GM19372 (cell line): ENCODE results near the gene CBX3.
"Not testable (repeated sequence)": the region's sequence is repeated elsewhere in the genome, so short reads cannot be mapped to it uniquely, and the experiment has no call there.

Source experiments
- ATAC-seq: cut with Tn5 transposase; IDR thresholded peaks from one replicate; pipeline ENCODE4 v1.9.1; 2021; ENCODE audit warnings: mild to moderate bottlenecking, low read depth, moderate library complexity; ENCODE audit not compliant: unreplicated experiment

The CBX3 gene

DNA sequence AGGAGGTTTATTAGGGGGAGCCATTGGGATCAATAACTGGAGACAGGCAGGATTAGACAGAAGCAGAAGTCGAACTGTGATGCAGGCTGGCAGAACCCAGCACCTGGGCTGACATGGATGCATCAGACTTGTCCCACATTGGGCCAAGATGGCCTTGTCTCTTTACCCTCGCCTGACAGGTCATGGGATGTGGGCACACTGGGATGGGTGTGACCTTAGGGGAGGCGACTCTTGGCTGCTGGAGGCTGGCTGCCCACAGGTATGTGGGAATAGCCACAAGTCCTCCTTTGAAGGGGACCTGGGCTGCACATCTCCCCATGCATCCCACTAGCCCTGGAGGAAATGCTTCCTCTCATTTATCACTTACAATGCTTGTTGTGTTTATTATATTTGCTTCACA, 32.3 kb upstream of the CBX3 start:
- ATAC-seq: no peak

DNA sequence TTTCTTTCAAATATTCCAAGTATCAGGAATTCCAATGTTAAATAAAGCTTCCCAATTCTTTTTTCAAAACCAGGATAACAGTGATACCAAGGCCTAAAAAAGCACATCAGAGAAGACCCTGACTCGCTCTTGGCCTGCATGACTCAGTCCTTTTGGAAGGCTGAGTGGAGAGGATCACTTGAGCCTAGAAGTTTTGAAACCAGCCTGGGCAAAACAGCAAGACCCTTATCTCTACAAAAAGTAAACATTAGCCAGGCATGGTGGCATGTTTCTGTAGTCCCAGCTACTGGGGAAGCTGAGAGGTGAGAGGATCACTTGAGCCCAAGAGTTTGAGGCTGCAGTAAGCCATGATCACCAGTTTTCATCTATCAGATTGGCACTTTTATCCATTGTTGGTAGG, 30.9 kb upstream of the CBX3 start:
- no peak for ATAC-seq

GRCh38 chr7:26171601-26172000, 29.9 kb upstream of the CBX3 start:
- ATAC-seq: no peak

DNA sequence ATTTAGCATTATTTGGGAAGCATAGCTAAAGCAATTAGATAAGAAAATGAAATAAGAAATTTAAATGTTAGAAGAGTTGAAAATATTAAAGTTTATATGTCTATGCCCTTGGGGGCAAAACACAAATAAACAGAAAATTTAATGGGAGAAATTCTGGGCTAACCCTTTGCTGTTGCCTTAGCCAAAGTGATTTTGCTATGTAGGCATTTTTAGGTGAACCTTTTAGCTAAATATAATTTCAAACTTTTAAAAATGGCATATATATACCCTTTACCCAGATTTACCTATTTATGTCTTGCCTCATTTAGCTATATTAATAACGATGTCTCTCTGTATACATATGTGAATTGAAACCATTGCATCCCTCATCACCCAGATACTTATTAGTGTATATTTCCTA, 29.5 kb upstream of the CBX3 start:
- no peak for ATAC-seq

DNA sequence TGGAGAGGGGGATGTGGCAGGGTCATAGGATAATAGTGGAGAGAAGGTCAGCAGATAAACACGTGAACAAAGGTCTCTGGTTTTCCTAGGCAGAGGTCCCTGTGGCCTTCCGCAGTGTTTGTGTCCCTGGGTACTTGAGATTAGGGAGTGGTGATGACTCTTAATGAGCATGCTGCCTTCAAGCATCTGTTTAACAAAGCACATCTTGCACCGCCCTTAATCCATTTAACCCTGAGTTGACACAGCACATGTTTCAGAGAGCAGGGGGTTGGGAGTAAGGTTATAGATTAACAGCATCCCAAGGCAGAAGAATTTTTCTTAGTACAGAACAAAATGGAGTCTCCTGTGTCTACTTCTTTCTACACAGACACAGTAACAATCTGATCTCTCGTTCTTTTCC, 25.6 kb upstream of the CBX3 start:
- ATAC-seq: not testable (repeated sequence)

DNA sequence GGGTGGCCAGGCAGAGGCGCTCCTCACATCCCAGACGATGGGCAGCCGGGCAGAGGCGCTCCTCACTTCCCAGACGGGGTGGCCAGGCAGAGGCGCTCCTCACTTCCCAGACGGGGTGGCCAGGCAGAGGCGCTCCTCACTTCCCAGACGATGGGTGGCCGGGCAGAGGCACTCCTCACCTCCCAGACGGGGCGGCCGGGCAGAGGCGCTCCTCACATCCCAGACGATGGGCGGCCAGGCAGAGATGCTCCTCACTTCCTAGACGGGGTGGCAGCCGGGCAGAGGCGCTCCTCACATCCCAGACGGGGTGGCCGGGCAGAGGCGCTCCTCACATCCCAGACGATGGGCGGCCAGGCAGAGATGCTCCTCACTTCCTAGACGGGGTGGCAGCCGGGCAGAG, 24.8 kb upstream of the CBX3 start:
- not testable (repeated sequence) for ATAC-seq

GRCh38 chr7:26177269-26177668, 24.3 kb upstream of the CBX3 start:
- ATAC-seq: not testable (repeated sequence)

DNA sequence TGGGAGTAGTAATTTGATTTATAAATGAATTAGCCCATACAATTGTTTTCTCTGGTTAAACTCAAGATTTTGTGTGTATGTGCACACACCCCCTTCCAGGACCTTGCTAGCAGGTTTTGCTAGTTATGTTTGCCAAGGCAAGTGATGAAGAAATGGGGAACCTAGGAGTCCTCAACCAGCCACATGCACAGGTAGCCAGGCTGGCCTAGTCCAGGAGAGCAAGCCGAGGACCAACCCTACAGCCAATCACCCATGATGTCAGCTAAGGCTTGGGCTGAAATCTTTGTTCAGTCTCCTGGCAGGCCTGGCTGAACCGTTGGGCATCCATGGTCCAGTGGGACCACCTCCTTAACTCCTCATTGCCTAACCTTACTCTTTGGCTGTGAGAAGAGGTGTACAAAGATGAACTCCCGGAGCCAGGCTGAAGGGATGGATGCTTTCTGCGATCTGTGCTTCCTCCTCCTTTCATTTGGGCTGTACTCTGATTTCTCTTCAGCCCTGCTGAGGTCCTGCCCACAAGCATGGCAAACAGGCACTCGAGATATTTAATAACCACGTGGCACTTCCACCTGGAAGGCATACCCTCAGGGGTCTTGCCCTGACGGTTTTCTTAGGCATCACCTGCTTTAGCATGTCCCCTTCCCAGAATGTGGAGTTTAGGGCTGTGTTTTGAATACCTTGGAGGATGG, 23.1 kb upstream of the CBX3 start:
- ATAC-seq: no peak

DNA sequence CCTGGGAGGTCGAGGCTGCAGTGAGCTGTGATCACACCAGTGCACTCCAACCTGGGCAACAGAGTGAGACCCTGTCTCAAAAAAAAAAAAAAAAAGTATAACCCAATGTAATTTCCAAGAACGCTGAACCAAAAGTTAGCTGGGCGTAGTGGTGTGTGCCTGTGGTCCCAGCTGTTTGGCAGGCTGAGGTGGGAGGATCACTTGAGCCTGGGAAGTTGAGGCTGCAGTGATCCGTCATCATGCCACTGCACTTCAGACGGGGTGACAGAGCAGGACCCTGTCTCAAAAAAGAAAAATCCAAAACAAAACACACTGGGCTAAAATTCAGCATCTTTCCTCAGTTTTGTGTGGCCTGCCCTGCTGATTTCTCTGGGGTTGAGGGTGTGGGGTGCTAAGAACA, 22.1 kb upstream of the CBX3 start:
- ATAC-seq: no peak

DNA sequence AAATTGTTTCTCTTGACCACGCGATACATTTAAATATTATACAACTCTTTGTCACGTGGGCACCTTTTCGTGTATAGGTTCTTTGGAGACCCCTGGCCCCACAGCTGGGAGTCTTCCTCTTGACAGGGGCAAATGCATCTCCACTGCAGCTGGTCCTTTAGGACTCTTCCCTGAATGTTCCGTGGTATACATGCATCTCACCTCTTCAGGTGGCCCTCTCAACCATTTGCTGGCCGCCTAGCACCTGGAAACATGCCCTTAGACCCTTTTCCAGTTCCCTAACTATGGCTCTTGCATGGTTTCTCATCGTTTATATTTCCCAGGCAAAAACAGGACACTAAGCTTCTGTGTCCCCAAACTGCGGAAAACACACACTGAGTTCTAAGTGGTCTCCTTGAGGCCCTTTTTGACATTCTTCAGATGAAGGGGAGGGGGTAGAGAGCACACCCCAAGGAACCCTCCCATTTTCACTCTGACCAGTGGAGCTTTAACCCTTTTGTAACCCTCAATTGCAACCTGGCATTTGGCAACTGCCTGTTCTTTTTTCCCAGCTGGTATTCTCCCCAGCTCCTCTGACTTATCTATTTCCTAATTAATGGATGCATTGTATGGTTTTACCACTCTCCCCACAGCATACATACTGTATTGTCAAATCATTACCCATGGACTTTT, 21.6 kb upstream of the CBX3 start:
- ATAC-seq: no peak

- no peak for ATAC-seq
These were observed 20.8 kb upstream of the CBX3 start for GRCh38 chr7:26180792-26181198.

GRCh38 chr7:26181474-26182227, 19.9 kb upstream of the CBX3 start:
- ATAC-seq: no peak

GRCh38 chr7:26182283-26182682, 19.3 kb upstream of the CBX3 start:
- no peak for ATAC-seq

GRCh38 chr7:26182706-26183105, 18.8 kb upstream of the CBX3 start:
- no peak for ATAC-seq

DNA sequence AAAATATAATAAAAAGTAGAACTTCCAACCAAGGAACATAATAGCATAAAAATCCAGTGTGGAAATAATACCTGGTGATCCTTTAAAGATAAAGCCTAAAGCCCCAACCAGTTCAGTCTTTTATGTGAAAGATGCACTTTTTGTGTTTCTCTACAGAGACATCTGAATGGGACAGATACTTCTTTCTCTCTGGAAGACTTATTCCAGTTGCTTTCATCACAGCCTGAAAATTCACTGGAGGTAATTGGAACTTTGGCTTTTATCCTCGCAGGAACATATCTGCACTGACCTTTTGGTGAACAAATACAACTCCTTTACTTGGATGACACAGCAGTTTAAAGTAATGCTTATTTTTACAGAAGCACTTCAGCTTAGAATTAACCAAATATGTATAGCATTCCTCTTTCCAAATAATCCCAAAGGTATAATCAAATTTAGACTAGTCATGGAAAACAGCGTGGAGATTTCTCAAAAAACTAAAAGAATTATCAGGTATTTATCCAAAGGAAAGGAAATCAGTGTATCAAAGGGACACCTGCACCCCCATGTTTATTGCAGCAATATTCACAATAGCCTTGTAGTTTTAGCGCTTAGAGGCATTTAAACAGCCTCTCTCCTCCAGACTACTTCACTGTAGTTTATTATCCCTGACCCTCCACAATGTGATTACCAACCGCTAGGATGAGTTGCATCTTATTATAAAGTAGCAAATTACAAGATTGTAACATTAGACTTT, 17.8 kb upstream of the CBX3 start:
- no peak for ATAC-seq

GRCh38 chr7:26184281-26185101, 17.1 kb upstream of the CBX3 start:
- ATAC-seq: not testable (repeated sequence)

- no peak for ATAC-seq
These were observed 16.3 kb upstream of the CBX3 start for GRCh38 chr7:26185131-26185843.

- no peak for ATAC-seq
These were observed 15.7 kb upstream of the CBX3 start for GRCh38 chr7:26185844-26186180.
